Measurements from ENCODE around the gene CCNY. TPM values are rescaled to one million over a fixed set of nuclear protein-coding genes. Genes with fewer than 3 reads are reported as not detected.

CCNY gene
- total and polyA plus RNA-seq, 2 of the 13 experiments (the other 11 are each of a cell fraction or from before 2014, with no cell fraction given) = 48.2 to 54.7 TPM

- no TSS peak for BruUV-seq (replicated peaks)
Observed at GRCh38 chr10:35460852-35461460, 124.6 kb downstream of the CCNY start.

GRCh38 chr10:35462491-35462934 is 126.2 kb downstream of the CCNY start:
- FAIRE-seq (peak; percentile 85), ATAC-seq (peak; percentile 95), DNase-seq (ENCODE audit: low spot score) (peak; percentile 56)
- peaks cover 85% of the 10 kb centered on the region for H3K79me2 ChIP-seq (ENCODE audit: insufficient read depth, low read length)
- ChIA-PET CTCF (ENCODE audit: low intra/inter-chr PET ratio, low total read pairs) (no interaction called here), POLR2A (no interaction called here)
- no TSS peak for BruUV-seq (replicated peaks)
- no peaks in the 10 kb centered on the region for H3K36me3 ChIP-seq (replicated peaks in 1 of 2; ENCODE audit: control insufficient read depth in 1 of 2, insufficient read depth in 2 of 2, low read length in 2 of 2)
- peak overlapping the region; percentile 8 for H3K27ac ChIP-seq (ENCODE audit: extremely low read length, insufficient read depth, low read length)
- WGBS (ENCODE audit: low lambda C conversion rate) = 36% methylated on average over 5 of the region's 5 CpGs
- H3K9ac ChIP-seq (ENCODE audit: insufficient read depth, low read depth, low read length) = no peak overlapping the region
- no peaks in the 10 kb centered on the region for H3K27me3 ChIP-seq (ENCODE audit: control insufficient read depth in 1 of 2, insufficient read depth in 2 of 2, low read length in 2 of 2)
- intact Hi-C loops (cut with micrococcal nuclease; ENCODE audit: unreplicated experiment) (no loop called here), in situ Hi-C loops (cut with HindIII; ENCODE audit: extremely low pct_ligation_motif_present, low pct_unique_long_range_greater_than_20kb) (no loop called here)
- no peaks in the 10 kb centered on the region for H3K9me3 ChIP-seq (ENCODE audit: low read length)
- no peak overlapping the region for H2AFZ ChIP-seq (ENCODE audit: low read length)
- H3K4me2 ChIP-seq (ENCODE audit: low read depth, low read length) = peak overlapping the region; percentile 48
- peaks cover 68% of the 10 kb centered on the region for H3K4me1 ChIP-seq (ENCODE audit: insufficient read depth, low read length)
- H4K20me1 ChIP-seq (ENCODE audit: insufficient read depth, low read length) = peaks cover 27% of the 10 kb centered on the region
- H3K4me3 ChIP-seq (replicated peaks in 1 of 3; ENCODE audit: insufficient read depth in 1 of 3, low read depth in 2 of 3, low read length in 3 of 3) = no peak overlapping the region
- no peak for TF ChIP-seq SOX13 (IDR thresholded peaks at IDR 0.05)
- peak in 1 of 2 experiments; percentile 53; a peak in 2 of 4 replicates for TF ChIP-seq SOX13 (CRISPR knock-in tag; conservative IDR thresholded peaks at IDR 0.05 in 1 of 2, IDR thresholded peaks at IDR 0.05 in 1 of 2)
- TF ChIP-seq NR2F6 (IDR thresholded peaks at IDR 0.05) = peak; percentile 27; the same call in 1 of the 2 replicates
- peak; percentile 39; the same call in 1 of the 2 replicates for TF ChIP-seq NR2F6 (CRISPR knock-in tag; IDR thresholded peaks at IDR 0.05)
- TF ChIP-seq EP300 (IDR thresholded peaks at IDR 0.05; ENCODE audit: low read depth in 2 of 2, low read length in 2 of 2) = no peak
- no peak for TF ChIP-seq EP300 (CRISPR knock-in tag; IDR thresholded peaks at IDR 0.05; ENCODE audit: borderline replicate concordance)
- TF ChIP-seq NFE2 (CRISPR knock-in tag; IDR thresholded peaks at IDR 0.05) = no peak
- no peak for TF ChIP-seq ZNF740 (CRISPR knock-in tag; IDR thresholded peaks at IDR 0.05)
- peak; percentile 61; the same call in 1 of the 2 replicates for TF ChIP-seq THRA (CRISPR knock-in tag; IDR thresholded peaks at IDR 0.05; ENCODE audit: borderline replicate concordance)
- TF ChIP-seq ZNF768 (CRISPR knock-in tag; IDR thresholded peaks at IDR 0.05) = no peak
- TF ChIP-seq ZNF431 (CRISPR knock-in tag; IDR thresholded peaks at IDR 0.05; ENCODE audit: borderline replicate concordance, low read depth) = no peak
- TF ChIP-seq TEAD2 (CRISPR knock-in tag; IDR thresholded peaks at IDR 0.05) = no peak
- no peak for TF ChIP-seq HHEX (CRISPR knock-in tag; IDR thresholded peaks at IDR 0.05)
- peak; percentile 58; the same call in 1 of the 2 replicates for TF ChIP-seq ERF (CRISPR knock-in tag; IDR thresholded peaks at IDR 0.05)
- peak; percentile 25; the same call in 1 of the 2 replicates for TF ChIP-seq ZBTB38 (CRISPR knock-in tag; IDR thresholded peaks at IDR 0.05)
- TF ChIP-seq KDM2A (CRISPR knock-in tag; IDR thresholded peaks at IDR 0.05; ENCODE audit: borderline replicate concordance, low read depth) = no peak

More at GRCh38 chr10:35460852-35461460, 124.6 kb downstream of the CCNY start:
- ChIA-PET CTCF (ENCODE audit: low intra/inter-chr PET ratio, low total read pairs) (no interaction called here), POLR2A (no interaction called here)
- no peak for DNase-seq (ENCODE audit: low spot score)
- Histone ChIP-seq H3K27ac (ENCODE audit: extremely low read length, insufficient read depth, low read length) (no peak overlapping the region), H4K20me1 (ENCODE audit: insufficient read depth, low read length) (peaks cover 22% of the 10 kb centered on the region), H3K9ac (ENCODE audit: insufficient read depth, low read depth, low read length) (no peak overlapping the region), H3K4me1 (ENCODE audit: insufficient read depth, low read length) (peaks cover 53% of the 10 kb centered on the region), H3K79me2 (ENCODE audit: insufficient read depth, low read length) (peaks cover 81% of the 10 kb centered on the region), H3K9me3 (ENCODE audit: low read length) (no peaks in the 10 kb centered on the region), H3K4me3 (replicated peaks in 1 of 3; ENCODE audit: insufficient read depth in 1 of 3, low read depth in 2 of 3, low read length in 3 of 3) (no peak overlapping the region), H3K27me3 (ENCODE audit: control insufficient read depth in 1 of 2, insufficient read depth in 2 of 2, low read length in 2 of 2) (no peaks in the 10 kb centered on the region), H2AFZ (ENCODE audit: low read length) (no peak overlapping the region), H3K36me3 (replicated peaks in 1 of 2; ENCODE audit: control insufficient read depth in 1 of 2, insufficient read depth in 2 of 2, low read length in 2 of 2) (no peaks in the 10 kb centered on the region; a peak in 1 of 5 replicates), H3K4me2 (ENCODE audit: low read depth, low read length) (no peak overlapping the region)
- in situ Hi-C loops (cut with HindIII; ENCODE audit: extremely low pct_ligation_motif_present, low pct_unique_long_range_greater_than_20kb) = no loop called here
- WGBS (ENCODE audit: low lambda C conversion rate) = 97% methylated on average over 2 of the region's 2 CpGs
- no peak for FAIRE-seq
- no peak for ATAC-seq
- intact Hi-C loops (cut with micrococcal nuclease; ENCODE audit: unreplicated experiment) = no loop called here
- TF ChIP-seq DR1 (CRISPR knock-in tag; IDR thresholded peaks at IDR 0.05) (no peak), NFKBIZ (CRISPR knock-in tag; IDR thresholded peaks at IDR 0.05) (no peak), ZNF839 (CRISPR knock-in tag; IDR thresholded peaks at IDR 0.05; ENCODE audit: borderline replicate concordance) (no peak)

All from HepG2 (cell line).